HTERT RPE-1 (cell line): ENCODE data around the gene TKTL1.
"Not testable (repeated sequence)": the region's sequence is repeated elsewhere in the genome, so short reads cannot be mapped to it uniquely, and the experiment has no call there.

Source experiments
- in situ Hi-C: fragments of 300-500 bp; cut with MboI; formaldehyde crosslinking; loops from 4 replicates; pipeline ENCODE4 v1.14.3; 2020; ENCODE audit warnings: low sequenced_read_pairs

Gene TKTL1

GRCh38 chrX:154309041-154309775 lies 13.6 kb downstream of the TKTL1 start:
- in situ Hi-C loops: no loop called here

- in situ Hi-C loops: no loop called here
These were observed 15.3 kb downstream of the TKTL1 start for GRCh38 chrX:154310616-154311536.

GRCh38 chrX:154312116-154312515 lies 16.5 kb downstream of the TKTL1 start:
- in situ Hi-C loops: no loop called here

GRCh38 chrX:154313147-154313546 lies 17.6 kb downstream of the TKTL1 start:
- in situ Hi-C loops: no loop called here

GRCh38 chrX:154315416-154315815 lies 19.8 kb downstream of the TKTL1 start:
- in situ Hi-C loops: no loop called here

GRCh38 chrX:154317391-154317995 lies 21.9 kb downstream of the TKTL1 start:
- in situ Hi-C loops: no loop called here

- in situ Hi-C loops: no loop called here
These were observed 24.8 kb downstream of the TKTL1 start for GRCh38 chrX:154320406-154320805.

- in situ Hi-C loops: no loop called here
These were observed 25.6 kb downstream of the TKTL1 start for GRCh38 chrX:154321152-154321551.

- in situ Hi-C loops: no loop called here
These were observed 26.0 kb downstream of the TKTL1 start for GRCh38 chrX:154321594-154321993.

- in situ Hi-C loops: no loop called here
These were observed 27.3 kb downstream of the TKTL1 start for GRCh38 chrX:154322890-154323289.

- in situ Hi-C loops: no loop called here
These were observed 27.9 kb downstream of the TKTL1 start for GRCh38 chrX:154323537-154323936.

GRCh38 chrX:154325541-154325940 lies 29.9 kb downstream of the TKTL1 start:
- in situ Hi-C loops: no loop called here

GRCh38 chrX:154327038-154327820 lies 31.6 kb downstream of the TKTL1 start:
- in situ Hi-C loops: no loop called here

GRCh38 chrX:154328646-154329045 lies 33.1 kb downstream of the TKTL1 start:
- in situ Hi-C loops: no loop called here

GRCh38 chrX:154329294-154329693 lies 33.7 kb downstream of the TKTL1 start:
- in situ Hi-C loops: no loop called here

- in situ Hi-C loops: no loop called here
These were observed 37.0 kb downstream of the TKTL1 start for GRCh38 chrX:154332561-154332960.

- in situ Hi-C loops: no loop called here
These were observed 37.5 kb downstream of the TKTL1 start for GRCh38 chrX:154333116-154333515.

- in situ Hi-C loops: no loop called here
These were observed 38.3 kb downstream of the TKTL1 start for GRCh38 chrX:154333837-154334271.

GRCh38 chrX:154334496-154334895 lies 38.9 kb downstream of the TKTL1 start:
- in situ Hi-C loops: no loop called here

GRCh38 chrX:154341399-154342298 lies 46.1 kb downstream of the TKTL1 start:
- in situ Hi-C loops: not testable (repeated sequence)
